Smooth muscle cell (in vitro differentiated cells): Measurements from ENCODE around the gene SPDYE6. TPM values are rescaled to one million over a fixed set of nuclear protein-coding genes. Genes with fewer than 3 reads are reported as not detected.

Source experiments
- DNase-seq: peaks from one replicate; lab custom pipeline; 2025; ENCODE audit not compliant: unreplicated experiment; lab: John Stamatoyannopoulos, UW
- H2AFZ ChIP-seq: fragments of 200-600 bp; sonication (generic); 2 replicates; pipeline ENCODE4 v1.6.0; 2016; ENCODE audit warnings: antibody characterized with exemption, low read depth, mild to moderate bottlenecking
- H3F3A ChIP-seq: fragments of 200-600 bp; sonication (generic); 2 replicates; pipeline ENCODE4 v1.6.0; 2017; ENCODE audit warnings: antibody characterized with exemption, low read depth
- H3K27ac ChIP-seq: fragments of 200-600 bp; sonication (generic); 2 replicates; pipeline ENCODE4 v1.5.1; 2016; ENCODE audit warnings: low read depth, mild to moderate bottlenecking
- H3K27me3 ChIP-seq: fragments of 200-600 bp; sonication (generic); 2 replicates; pipeline ENCODE4 v1.6.1; 2016; ENCODE audit warnings: low read depth, mild to moderate bottlenecking
- H3K36me3 ChIP-seq: fragments of 200-600 bp; sonication (generic); 2 replicates; pipeline ENCODE4 v1.5.1; 2016; ENCODE audit warnings: low read depth
- H3K4me1 ChIP-seq: fragments of 200-600 bp; sonication (generic); 2 replicates; pipeline ENCODE4 v1.5.1; 2016; ENCODE audit warnings: low read depth
- H3K4me2 ChIP-seq: fragments of 200-600 bp; sonication (generic); 2 replicates; pipeline ENCODE4 v1.6.0; 2016; ENCODE audit warnings: mild to moderate bottlenecking
- H3K4me3 ChIP-seq: fragments of 200-600 bp; sonication (generic); 2 replicates; pipeline ENCODE4 v1.5.1; 2016; ENCODE audit warnings: mild to moderate bottlenecking
- H3K79me2 ChIP-seq: fragments of 200-600 bp; sonication (generic); 2 replicates; pipeline ENCODE4 v1.6.0; 2016; ENCODE audit warnings: low read depth, mild to moderate bottlenecking
- H3K9ac ChIP-seq: fragments of 200-600 bp; sonication (generic); 2 replicates; pipeline ENCODE4 v1.6.0; 2016; ENCODE audit warnings: low read depth
- H3K9me3 ChIP-seq: fragments of 200-600 bp; sonication (generic); replicated peaks from 2 replicates; pipeline ENCODE4 v1.5.1; 2016; ENCODE audit warnings: low read depth
- H4K20me1 ChIP-seq: fragments of 200-600 bp; sonication (generic); 2 replicates; pipeline ENCODE4 v1.6.0; 2016; ENCODE audit warnings: low read depth
- WGBS: methylation state at CpG from one replicate; pipeline ENCODE4 v1.1.7; 2016; ENCODE audit warnings: low lambda C conversion rate; 5-methylcytosine and 5-hydroxymethylcytosine counted together
- microRNA-seq: library from miRNA; unstranded; fragments of <30 nt; microRNA quantifications from one replicate; pipeline ENCODE4, GENCODE V29; 2016; ENCODE audit warnings: borderline number of aligned reads
- polyA plus RNA-seq: library from polyadenylated mRNA; unstranded; fragments of >200 nt; fragmentation: Nextera tagmentation; extraction: Ambion mirVana; gene quantifications from 2 replicates; pipeline ENCODE4 v1.2.1, GENCODE V29; 2016
- small RNA-seq: library from RNA; depleted of rRNA; stranded (forward); fragments of <200 nt; gene quantifications from one replicate; pipeline ENCODE3, GENCODE V24; 2014
- total RNA-seq: library from RNA; depleted of rRNA; stranded (reverse); fragments of >200 nt; gene quantifications from 2 replicates; pipeline ENCODE4 v1.2.3, GENCODE V29; 2014
- TF ChIP-seq, protein P1 (sequence below): fragments of 200-600 bp; sonication (generic); IDR thresholded peaks from 2 replicates; pipeline ENCODE4 v1.5.1; 2017; ENCODE audit warnings: borderline replicate concordance, mild to moderate bottlenecking, antibody characterized with exemption; ENCODE audit not compliant: insufficient read depth, poor library complexity, severe bottlenecking

Gene SPDYE6
- total and polyA plus RNA-seq, 2 experiments from 2014 or later, result not detected

DNA sequence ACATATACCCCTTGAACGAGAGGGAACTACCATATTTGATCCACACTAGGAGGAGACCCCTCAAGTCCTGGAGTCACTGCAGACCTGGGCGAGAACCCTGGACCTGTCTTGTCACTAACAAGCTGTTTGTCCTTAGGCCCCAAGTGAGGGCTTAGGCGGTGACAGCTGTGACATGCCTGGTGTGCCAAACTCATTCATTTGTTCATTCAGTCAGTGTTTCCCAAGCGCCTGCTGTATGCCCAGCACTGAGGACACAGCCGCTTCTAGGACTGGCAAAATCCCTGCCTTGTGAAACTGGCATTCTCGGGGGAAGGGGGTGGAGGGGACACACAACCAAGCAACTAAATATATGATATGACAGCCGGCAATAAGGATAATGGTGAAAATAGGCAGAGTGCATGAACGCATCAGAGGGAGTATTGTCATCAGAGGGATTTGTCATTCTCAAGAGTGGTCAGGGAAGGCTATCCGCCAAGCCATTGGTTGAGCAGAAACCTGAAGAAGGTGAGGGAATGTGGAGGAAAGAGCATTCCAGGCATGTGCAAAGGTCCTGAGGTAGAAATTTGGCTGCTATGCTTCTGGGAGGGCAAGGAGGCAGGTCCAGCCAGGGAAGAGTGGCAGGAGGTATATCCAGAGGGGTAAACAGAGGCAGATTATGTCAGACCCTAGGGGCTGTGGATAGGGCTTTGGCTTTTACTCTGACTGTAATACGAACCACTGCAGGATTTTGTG lies 58.6 kb downstream of the SPDYE6 start:
- Histone ChIP-seq H3K4me3 (no peak overlapping the region), H3K36me3 (no peaks in the 10 kb centered on the region), H3K9ac (no peak overlapping the region), H3K4me1 (no peaks in the 10 kb centered on the region), H3K4me2 (no peak overlapping the region), H4K20me1 (peaks cover 31% of the 10 kb centered on the region), H3K27ac (no peak overlapping the region), H3F3A (no peaks in the 10 kb centered on the region), H3K79me2 (no peaks in the 10 kb centered on the region), H3K9me3 (no peaks in the 10 kb centered on the region), H3K27me3 (no peaks in the 10 kb centered on the region), H2AFZ (no peak overlapping the region)
- 97% methylated on average over 10 of the region's 10 CpGs for WGBS
- TF ChIP-seq, protein P1, sequence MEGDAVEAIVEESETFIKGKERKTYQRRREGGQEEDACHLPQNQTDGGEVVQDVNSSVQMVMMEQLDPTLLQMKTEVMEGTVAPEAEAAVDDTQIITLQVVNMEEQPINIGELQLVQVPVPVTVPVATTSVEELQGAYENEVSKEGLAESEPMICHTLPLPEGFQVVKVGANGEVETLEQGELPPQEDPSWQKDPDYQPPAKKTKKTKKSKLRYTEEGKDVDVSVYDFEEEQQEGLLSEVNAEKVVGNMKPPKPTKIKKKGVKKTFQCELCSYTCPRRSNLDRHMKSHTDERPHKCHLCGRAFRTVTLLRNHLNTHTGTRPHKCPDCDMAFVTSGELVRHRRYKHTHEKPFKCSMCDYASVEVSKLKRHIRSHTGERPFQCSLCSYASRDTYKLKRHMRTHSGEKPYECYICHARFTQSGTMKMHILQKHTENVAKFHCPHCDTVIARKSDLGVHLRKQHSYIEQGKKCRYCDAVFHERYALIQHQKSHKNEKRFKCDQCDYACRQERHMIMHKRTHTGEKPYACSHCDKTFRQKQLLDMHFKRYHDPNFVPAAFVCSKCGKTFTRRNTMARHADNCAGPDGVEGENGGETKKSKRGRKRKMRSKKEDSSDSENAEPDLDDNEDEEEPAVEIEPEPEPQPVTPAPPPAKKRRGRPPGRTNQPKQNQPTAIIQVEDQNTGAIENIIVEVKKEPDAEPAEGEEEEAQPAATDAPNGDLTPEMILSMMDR, result no peak
- no peak for DNase-seq

DNA sequence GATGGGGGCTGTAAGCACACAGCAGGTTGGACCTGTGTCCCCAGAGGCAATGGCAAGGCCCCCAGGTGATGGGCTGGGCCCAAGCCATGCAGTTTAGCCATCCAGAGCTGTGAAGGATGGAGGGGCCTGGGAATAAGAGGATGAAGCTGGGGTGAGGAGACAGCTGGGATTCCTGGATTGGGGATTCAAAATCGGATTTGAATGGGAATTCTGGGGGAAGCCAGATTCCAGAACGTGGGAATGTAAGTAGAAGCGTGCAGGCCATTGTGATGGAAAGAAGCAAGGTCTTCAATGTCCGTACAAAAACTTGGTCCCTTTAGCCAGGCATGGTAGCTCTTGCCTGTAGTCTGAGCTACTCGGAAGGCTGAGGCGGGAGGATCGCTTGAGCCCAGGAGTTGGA lies 59.7 kb downstream of the SPDYE6 start:
- WGBS, result 92% methylated on average over 7 of the region's 7 CpGs
- H3K36me3 ChIP-seq, result no peaks in the 10 kb centered on the region
- no peaks in the 10 kb centered on the region for H3K9me3 ChIP-seq
- H3K4me3 ChIP-seq, result no peak overlapping the region
- no peak overlapping the region for H3K27ac ChIP-seq
- H3K9ac ChIP-seq, result no peak overlapping the region
- no peak for DNase-seq
- no peaks in the 10 kb centered on the region for H3K27me3 ChIP-seq
- H3F3A ChIP-seq, result no peaks in the 10 kb centered on the region
- TF ChIP-seq, protein P1, result no peak
- no peaks in the 10 kb centered on the region for H3K4me1 ChIP-seq
- H3K79me2 ChIP-seq, result no peaks in the 10 kb centered on the region
- H2AFZ ChIP-seq, result no peak overlapping the region
- H3K4me2 ChIP-seq, result no peak overlapping the region
- H4K20me1 ChIP-seq, result peaks cover 35% of the 10 kb centered on the region

DNA sequence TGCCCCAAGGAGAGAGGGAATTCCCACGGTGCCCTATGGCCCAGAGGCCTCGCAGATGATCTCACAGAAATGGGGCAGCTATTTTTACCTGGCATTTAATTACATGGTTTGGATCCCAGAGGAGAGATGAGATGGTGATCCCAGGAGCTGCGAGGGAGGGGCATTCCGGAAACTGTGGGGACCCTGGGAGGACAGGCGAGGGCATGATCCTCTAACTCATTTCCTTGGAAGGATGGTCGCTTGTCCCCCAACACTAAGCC lies 60.1 kb downstream of the SPDYE6 start:
- Histone ChIP-seq H4K20me1 (peaks cover 39% of the 10 kb centered on the region), H3K27ac (no peak overlapping the region), H3K9ac (no peak overlapping the region), H3K79me2 (no peaks in the 10 kb centered on the region), H2AFZ (no peak overlapping the region), H3K4me1 (no peaks in the 10 kb centered on the region), H3K9me3 (no peaks in the 10 kb centered on the region), H3K27me3 (no peaks in the 10 kb centered on the region), H3K4me2 (no peak overlapping the region), H3K36me3 (no peaks in the 10 kb centered on the region), H3K4me3 (no peak overlapping the region), H3F3A (no peaks in the 10 kb centered on the region)
- 76% methylated on average over 6 of the region's 6 CpGs for WGBS
- DNase-seq, result no peak
- TF ChIP-seq, protein P1, result no peak

Small RNAs within 50 kb of the gene (microRNA-seq; reads per million reads assigned to microRNA genes)
- not detected for gene MIR548O

Small RNAs within 50 kb of the gene (small RNA-seq; reads per million reads assigned to genes)
- gene AC091390.4 (not detected), gene MIR548O (not detected), gene RF00019 (not detected)

Other genes with a start within 250 kb of the SPDYE6 start
- 6.3 and 8.2 TPM in 2 replicates for gene SH2B2, start 69.6 kb downstream of the SPDYE6 start, total RNA-seq
- gene SH2B2, start 69.6 kb downstream of the SPDYE6 start, polyA plus RNA-seq, result 12.4 and 14.6 TPM in 2 replicates
- 14.3 and 17.2 TPM in 2 replicates for gene PRKRIP1, start 39.9 kb upstream of the SPDYE6 start, total RNA-seq
- 34.5 and 51.9 TPM in 2 replicates for gene PRKRIP1, start 39.9 kb upstream of the SPDYE6 start, polyA plus RNA-seq
- 43.0 and 47.1 TPM in 2 replicates for gene ORAI2, start 77.1 kb upstream of the SPDYE6 start, total RNA-seq
- gene ORAI2, start 77.1 kb upstream of the SPDYE6 start, polyA plus RNA-seq, result 66.1 and 69.8 TPM in 2 replicates
- 7.0 and 17.7 TPM in 2 replicates for gene ALKBH4, start 108.4 kb upstream of the SPDYE6 start, total RNA-seq
- gene ALKBH4, start 108.4 kb upstream of the SPDYE6 start, polyA plus RNA-seq, result 15.7 and 16.0 TPM in 2 replicates
- 10.0 and 13.1 TPM in 2 replicates for gene LRWD1, start 108.5 kb upstream of the SPDYE6 start, total RNA-seq
- 21.2 and 23.5 TPM in 2 replicates for gene LRWD1, start 108.5 kb upstream of the SPDYE6 start, polyA plus RNA-seq
- gene POLR2J, start 122.5 kb upstream of the SPDYE6 start, total RNA-seq, result 12.7 and 13.1 TPM in 2 replicates
- 92.2 and 94.4 TPM in 2 replicates for gene POLR2J, start 122.5 kb upstream of the SPDYE6 start, polyA plus RNA-seq
- 2.1 and 4.2 TPM in 2 replicates for gene RASA4B, start 161.3 kb upstream of the SPDYE6 start, total RNA-seq
- 3.5 and 4.6 TPM in 2 replicates for gene RASA4B, start 161.3 kb upstream of the SPDYE6 start, polyA plus RNA-seq
- gene UPK3BL2, start 187.3 kb upstream of the SPDYE6 start, total RNA-seq, result 0.40 TPM in 1 of 2 replicates, not detected in the other
- gene UPK3BL2, start 187.3 kb upstream of the SPDYE6 start, polyA plus RNA-seq, result 0.75 and 3.6 TPM in 2 replicates
- not detected in 2 replicates for gene SPDYE2, start 194.8 kb upstream of the SPDYE6 start, total RNA-seq
- gene SPDYE2, start 194.8 kb upstream of the SPDYE6 start, polyA plus RNA-seq, result 0.86 and 3.1 TPM in 2 replicates
- 2.8 and 6.5 TPM in 2 replicates for gene POLR2J3, start 216.1 kb upstream of the SPDYE6 start, total RNA-seq
- gene POLR2J3, start 216.1 kb upstream of the SPDYE6 start, polyA plus RNA-seq, result 50.2 and 54.2 TPM in 2 replicates